ENCODE results near the gene CTRB1.
"Not testable (repeated sequence)": the region's sequence is repeated elsewhere in the genome, so short reads cannot be mapped to it uniquely, and the experiment has no call there.

Gene CTRB1

GRCh38 chr16:75271441-75272096, 52.8 kb downstream of the CTRB1 start:
- no peak for TF ChIP-seq CTCF (conservative IDR thresholded peaks at IDR 0.05)
- no peak for TF ChIP-seq ZFX (IDR thresholded peaks at IDR 0.05)

GRCh38 chr16:75272097-75272551, 53.3 kb downstream of the CTRB1 start:
- TF ChIP-seq ZFX (IDR thresholded peaks at IDR 0.05) (no peak), CTCF (conservative IDR thresholded peaks at IDR 0.05) (no peak)
- no peak overlapping the region for H3K27ac ChIP-seq

More at GRCh38 chr16:75271441-75272096, 52.8 kb downstream of the CTRB1 start:
- no peak overlapping the region for H3K27ac ChIP-seq

- H3K27ac ChIP-seq = not testable (repeated sequence)
Observed at GRCh38 chr16:75272629-75273028, 53.8 kb downstream of the CTRB1 start.

GRCh38 chr16:75273054-75273925, 54.5 kb downstream of the CTRB1 start:
- TF ChIP-seq CTCF (conservative IDR thresholded peaks at IDR 0.05) (no peak), ZFX (IDR thresholded peaks at IDR 0.05) (no peak)
- no peak overlapping the region for H3K27ac ChIP-seq
